HG02884 (cell line): ENCODE measurements around the gene C9orf153.
"Not testable (repeated sequence)": the region's sequence is repeated elsewhere in the genome, so short reads cannot be mapped to it uniquely, and the experiment has no call there.

Source experiments
- ATAC-seq: cut with Tn5 transposase; IDR thresholded peaks from one replicate; pipeline ENCODE4 v1.9.1; 2021; ENCODE audit warnings: mild to moderate bottlenecking, moderate library complexity; ENCODE audit not compliant: unreplicated experiment

C9orf153 gene

GRCh38 chr9:86193088-86193487 lies 66.4 kb downstream of the C9orf153 start:
- no peak for ATAC-seq

DNA sequence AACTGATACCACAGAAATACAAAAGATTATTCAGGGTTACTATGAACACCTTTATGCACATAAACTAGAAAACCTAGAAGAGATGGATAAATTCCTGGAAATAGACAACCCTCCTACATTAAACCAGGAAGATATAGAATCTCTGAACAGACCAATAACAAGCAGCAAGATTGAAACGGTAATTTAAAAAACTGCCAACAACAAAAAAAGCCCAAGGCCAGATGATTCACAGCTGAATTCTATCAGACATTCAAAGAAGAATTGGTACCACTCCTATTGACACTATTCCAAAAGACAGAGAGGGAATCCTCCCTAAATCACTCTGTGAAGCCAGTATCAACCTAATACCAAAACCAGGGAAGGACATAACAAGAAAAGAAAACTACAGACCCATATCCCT lies 68.8 kb downstream of the C9orf153 start:
- ATAC-seq, result not testable (repeated sequence)

DNA sequence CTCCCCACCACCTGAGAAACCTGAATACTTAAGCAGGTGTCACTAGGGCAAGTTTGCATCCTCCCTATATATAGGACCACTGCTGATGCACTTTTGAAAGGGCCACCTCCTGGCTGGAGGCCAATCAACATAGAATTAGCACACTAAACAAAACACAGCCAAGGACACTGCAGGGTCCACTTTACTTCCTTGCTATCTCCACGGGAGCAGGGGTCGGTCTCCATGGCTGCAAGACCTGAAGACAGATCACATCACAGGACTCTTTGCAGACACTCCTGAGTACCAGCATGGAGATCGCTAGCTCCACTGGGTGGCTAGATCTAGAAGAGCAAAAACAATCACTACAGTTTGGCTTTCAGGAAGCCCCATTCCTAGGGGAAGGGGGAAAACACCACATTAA lies 72.3 kb downstream of the C9orf153 start:
- no peak for ATAC-seq

DNA sequence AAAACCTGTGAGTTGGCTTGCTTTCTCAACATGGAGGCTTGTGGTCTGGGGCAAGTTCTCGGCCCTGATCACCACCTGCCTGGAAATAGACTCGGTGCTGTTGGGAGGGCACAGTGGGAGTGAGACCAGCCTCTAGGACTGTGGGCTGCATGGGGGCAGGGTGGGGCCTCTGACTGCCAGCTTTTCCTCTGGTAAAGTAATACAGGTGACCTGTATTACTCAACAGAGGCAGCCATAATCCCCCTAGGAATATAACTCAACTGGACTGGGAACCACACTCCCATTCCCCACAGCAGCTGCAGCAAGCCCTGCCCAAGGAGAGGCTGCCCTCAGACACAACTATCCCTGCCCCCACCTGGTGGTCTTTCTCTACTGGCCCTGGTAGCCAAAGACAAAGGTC lies 72.8 kb downstream of the C9orf153 start:
- ATAC-seq, result no peak

DNA sequence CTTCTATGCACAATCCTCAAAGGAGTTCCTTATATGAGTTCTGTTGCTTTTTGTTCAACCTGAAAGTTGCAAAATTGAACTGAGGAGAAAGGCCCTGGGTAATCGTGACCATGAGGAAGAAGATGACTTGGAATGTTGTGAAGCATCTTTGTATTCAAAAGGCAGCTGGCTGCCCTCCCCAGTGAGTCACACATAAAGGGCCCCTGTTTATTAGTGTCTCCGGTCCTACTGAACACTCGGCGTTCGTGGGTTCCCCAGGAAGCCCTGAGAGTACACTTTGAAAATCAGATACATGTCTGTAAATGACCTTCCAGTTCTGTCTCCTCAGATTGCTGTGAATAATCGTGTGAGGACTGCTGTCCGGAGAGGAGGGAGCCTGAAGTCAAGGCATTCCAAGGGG lies 73.6 kb downstream of the C9orf153 start:
- no peak for ATAC-seq

DNA sequence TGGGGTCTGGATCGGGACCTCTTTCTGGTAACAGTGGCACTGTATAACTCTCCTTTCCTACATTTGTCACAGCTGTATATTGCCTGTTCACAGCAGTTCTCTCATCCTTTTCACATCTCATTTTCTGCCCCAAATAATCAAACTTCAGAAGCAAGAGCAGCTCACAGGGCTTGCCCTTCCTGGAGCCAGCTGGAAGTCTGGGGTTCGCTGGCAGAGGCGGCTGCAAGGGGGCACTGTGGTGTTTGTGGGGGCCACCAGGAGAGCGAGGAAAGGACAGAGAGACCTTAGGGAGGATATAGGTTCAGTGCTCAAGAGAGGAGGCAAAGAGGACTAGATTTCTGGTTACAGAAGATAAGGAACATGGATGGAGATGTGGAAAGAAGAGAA lies 75.3 kb downstream of the C9orf153 start:
- no peak for ATAC-seq

DNA sequence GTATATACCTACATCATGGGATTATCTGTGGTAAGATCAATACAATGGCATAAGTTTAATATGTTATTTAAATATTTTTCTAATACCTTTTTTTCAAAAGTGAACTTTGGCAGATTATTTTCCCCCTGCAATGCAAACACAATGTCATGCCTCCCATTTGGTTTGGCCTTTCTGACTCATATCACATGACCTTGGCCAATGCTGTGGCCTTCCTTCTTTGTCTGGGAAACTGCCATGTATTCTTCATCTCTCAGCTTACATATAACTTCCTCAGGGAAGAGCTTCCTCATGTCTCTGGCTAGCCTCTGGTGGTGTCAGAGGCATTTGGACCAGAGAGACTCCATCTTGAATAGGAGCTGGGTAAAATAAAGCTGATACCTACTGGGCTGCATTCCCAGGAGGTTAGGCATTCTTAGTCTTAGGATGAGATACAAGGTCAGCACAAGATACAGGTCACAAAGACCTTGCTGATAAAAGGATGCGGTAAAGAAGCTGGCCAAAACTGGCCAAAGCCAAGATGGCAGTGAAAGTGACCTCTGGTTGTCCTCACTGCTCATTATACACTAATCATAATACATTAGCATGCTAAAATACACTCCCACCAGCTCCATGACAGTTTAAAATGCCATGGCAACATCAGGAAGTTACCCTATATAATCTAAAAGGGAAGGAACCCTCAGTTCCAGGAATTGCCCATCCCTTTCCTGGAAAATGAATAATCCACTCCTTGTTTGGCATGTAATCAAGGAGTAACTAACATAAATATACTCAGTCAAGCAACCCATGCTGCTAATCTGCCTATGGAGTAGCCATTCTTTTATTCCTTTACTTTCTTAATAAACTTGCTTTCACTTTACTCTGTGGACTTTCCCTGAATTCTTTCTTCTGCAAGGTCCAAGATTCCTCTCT lies 76.0 kb downstream of the C9orf153 start:
- no peak for ATAC-seq

DNA sequence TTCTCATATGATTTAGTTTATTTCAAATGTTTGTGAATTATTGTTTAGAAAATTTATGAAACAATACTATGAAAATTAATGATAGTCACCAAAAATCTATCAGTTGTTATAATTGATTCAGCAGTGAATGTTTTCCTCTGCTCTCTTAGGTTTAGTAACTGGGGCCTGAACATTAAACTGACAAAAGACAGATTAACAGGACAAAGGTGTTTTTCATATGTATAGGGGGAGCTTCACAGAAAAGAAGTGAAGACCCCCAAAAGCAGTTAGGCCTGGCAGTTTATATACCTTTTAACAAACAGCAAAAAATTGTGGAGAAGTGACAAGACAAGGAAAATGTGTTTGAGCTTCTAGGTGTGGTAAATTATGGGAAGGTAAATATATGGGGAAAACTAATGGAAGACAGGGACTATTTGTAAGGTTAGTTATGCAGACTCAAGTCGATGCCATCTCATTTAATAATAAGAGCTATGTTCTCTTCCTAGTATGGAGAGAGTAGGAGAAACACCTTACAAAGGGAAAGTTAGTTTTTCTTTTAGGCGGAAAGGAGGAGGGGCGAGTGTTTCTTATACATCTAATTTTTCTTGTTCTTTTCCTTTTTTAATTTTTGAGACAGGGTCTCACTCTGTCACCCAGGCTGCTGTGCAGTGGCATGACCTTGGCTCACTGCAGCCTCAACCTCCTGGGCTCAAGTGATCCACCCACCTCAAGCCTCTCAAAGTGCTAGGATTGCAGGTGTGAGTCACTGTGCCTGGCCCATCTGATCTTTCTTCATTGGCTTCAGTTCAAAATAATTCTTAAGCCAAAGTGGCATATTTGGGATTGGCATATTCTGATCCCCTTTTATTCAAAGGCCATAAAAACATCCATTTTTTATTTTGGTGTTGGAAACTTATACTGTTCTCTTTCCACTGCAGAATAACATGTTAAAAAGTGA lies 77.8 kb downstream of the C9orf153 start:
- no peak for ATAC-seq

DNA sequence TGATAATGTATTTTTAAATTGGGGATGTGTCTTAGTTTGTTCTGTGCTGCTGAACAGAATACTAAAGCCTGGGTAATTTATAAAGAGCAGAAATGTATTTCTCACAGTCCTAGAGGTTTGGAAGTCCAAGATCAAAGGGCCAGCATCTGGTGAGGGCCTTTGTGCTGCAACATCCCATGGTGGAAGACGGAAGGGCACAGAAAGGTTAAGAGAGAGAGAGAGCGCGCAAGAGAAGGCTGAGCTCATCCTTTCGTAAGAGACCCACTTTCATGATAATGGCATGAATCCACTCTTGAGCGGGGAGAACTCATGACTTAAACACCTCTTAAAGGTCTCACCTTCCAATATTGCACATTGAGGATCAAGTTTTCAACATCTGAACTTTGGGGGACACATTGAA lies 81.0 kb downstream of the C9orf153 start:
- ATAC-seq, result no peak

DNA sequence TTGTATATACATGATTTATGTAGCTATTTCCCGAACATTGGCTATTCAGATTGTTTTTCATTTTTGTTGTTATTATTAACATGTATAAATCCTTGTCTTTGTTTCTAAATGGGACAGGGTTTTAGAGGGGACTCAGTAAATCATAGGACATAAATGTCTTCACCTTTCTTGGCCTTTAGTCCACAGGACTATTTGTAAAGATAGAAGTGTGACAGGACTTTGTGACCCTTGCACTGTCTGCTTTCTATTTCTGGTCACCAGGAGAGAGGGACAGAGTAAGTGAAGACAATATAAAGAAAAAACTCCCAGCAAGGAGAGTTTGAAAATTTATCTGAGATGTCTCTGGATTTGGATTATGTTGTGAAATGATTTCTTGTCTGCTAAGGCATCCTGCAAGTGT lies 81.5 kb downstream of the C9orf153 start:
- ATAC-seq, result no peak

DNA sequence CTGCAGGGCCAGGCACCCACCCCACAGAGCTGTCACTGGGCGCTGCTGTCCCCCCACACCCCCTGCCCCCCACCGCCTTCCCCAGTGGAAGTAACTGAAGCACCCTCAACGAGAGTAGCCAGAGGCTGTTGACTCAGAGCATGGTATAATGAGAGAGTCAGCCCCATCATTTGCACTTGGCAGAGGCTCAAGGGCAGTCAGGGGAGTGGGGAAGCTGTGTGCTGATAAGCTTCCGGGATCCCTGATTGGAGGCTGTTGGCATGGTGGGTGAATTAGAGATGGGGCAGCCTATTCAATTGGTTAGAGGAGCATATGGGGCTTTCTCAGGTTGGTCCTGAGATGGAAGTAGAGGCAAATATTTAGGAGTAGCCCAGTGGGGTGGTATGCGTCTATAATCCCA lies 83.0 kb downstream of the C9orf153 start:
- ATAC-seq, result no peak

DNA sequence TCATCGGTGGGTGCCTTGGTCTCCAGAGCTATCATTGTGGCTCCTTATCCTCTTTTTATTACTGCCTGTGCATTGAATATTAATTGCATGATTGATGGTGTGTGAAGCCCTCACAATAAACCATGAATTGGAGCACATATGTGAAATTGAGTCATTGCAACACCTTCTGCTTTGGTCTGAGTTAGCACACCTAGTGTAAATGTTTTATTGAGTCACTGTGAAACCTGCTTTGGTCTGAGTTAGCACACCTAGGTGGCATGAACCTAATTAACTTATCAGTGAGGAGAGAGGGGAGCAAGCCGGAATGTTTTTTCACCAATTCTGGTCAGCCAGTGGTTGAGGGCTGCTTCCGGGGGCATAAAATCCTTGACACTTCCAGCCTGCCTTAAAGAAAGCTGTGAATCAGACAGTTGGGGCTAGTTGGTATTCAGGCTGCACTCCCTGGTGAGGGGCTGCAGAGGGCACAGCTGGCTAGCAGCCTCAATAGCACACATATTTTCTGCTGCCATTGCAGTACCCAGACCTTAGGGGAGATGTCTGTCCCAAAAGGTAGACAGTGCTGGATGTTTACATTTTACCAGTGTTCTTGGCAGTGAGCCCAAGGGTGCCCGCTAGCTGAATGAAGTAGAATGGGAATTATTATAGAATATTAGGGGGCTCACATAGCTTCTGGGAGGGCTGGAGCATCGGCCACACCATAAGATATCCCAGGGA lies 83.6 kb downstream of the C9orf153 start:
- no peak for ATAC-seq

DNA sequence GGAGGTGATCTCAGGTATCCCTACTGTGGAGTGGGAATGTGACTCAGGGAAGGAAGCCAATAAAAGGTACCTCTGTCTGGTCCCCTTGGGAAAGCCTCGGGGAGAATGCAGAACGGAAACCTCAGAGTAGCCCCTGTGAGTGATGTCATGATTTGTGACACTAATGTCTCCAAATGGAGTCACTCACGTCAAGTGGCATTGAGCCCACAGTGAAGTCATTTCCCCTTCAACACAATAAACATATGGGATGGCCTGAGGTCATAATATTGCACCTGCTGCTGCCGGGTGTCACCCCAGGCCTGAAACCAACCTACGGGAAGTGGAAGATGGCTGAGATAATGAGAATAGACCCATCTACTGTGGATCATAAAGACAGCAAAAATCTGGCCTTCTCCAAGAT lies 84.2 kb downstream of the C9orf153 start:
- ATAC-seq, result no peak
